Kidney (tissue), 14 donors: ENCODE data around the gene TEX14. TPM values are rescaled to one million over a fixed set of nuclear protein-coding genes. Genes with fewer than 3 reads are reported as not detected.

Experiments used
- DNase-seq, 5 donors: peaks; one replicate each; pipeline ENCODE4 v3.0.0-alpha.2; 2013 to 2020
- FAIRE-seq: peaks from 2 replicates; lab custom pipeline; 2012; peaks lifted over from hg19 to GRCh38; lab: Jason Lieb, UNC
- H3K27ac ChIP-seq, 2 donors: one replicate each; pipeline ENCODE4 v1.7.0; 2013; ENCODE audit warnings: low read depth in 2 of 2, low read length in 2 of 2, inconsistent platforms in 1 of 2
- H3K27me3 ChIP-seq: one replicate; pipeline ENCODE4 v1.7.1; 2013; ENCODE audit warnings: low read length, inconsistent platforms; ENCODE audit not compliant: control insufficient read depth, insufficient read depth
- H3K36me3 ChIP-seq, 3 donors: one replicate each; pipeline versions ENCODE4 v1.7.0 to v1.7.1; 2013; ENCODE audit warnings: low read length in 3 of 3, control low read depth in 1 of 3, inconsistent platforms in 1 of 3; ENCODE audit not compliant: insufficient read depth in 3 of 3, control insufficient read depth in 2 of 3
- H3K4me1 ChIP-seq, 3 donors: one replicate each; pipeline versions ENCODE4 v1.7.0 to v1.7.1; 2013; ENCODE audit warnings: low read length in 3 of 3, inconsistent platforms in 1 of 3, low read depth in 1 of 3; ENCODE audit not compliant: control insufficient read depth in 2 of 3, insufficient read depth in 2 of 3
- H3K4me3 ChIP-seq, 3 donors: one replicate each; pipeline versions ENCODE4 v1.7.0 to v1.8.1; 2013; ENCODE audit warnings: low read length in 3 of 3, control low read depth in 1 of 3, inconsistent platforms in 1 of 3
- H3K9ac ChIP-seq, 3 donors: one replicate each; pipeline versions ENCODE4 v1.7.0 to v1.7.1; 2013; ENCODE audit warnings: low read length in 3 of 3, control low read depth in 1 of 3, inconsistent platforms in 1 of 3
- H3K9me3 ChIP-seq, 3 donors: one replicate each; pipeline versions ENCODE4 v1.7.0 to v1.7.1; 2013; ENCODE audit warnings: low read length in 3 of 3, control low read depth in 1 of 3, inconsistent platforms in 1 of 3; ENCODE audit not compliant: control insufficient read depth in 2 of 3, insufficient read depth in 1 of 3
- CTCF ChIP-seq: IDR thresholded peaks from 3 replicates; pipeline ENCODE4 v1.5.1; 2012; ENCODE audit warnings: mild to moderate bottlenecking, moderate library complexity, borderline replicate concordance; ENCODE audit not compliant: insufficient read depth; ENCODE audit errors: extremely low read depth
- intact Hi-C: fragments of 100-400 bp; cut with DNase I; formaldehyde crosslinking; loops from one replicate; pipeline ENCODE4 v1.11.1; 2022
- polyA plus RNA-seq: library from polyadenylated mRNA; stranded (reverse); fragments of 350-450 nt; fragmentation: Illumina TruSeq; extraction: RNeasy Lipid Tissue Mini Kit (QIAGEN cat#74804); gene quantifications from one replicate; pipeline ENCODE4 v1.2.3, GENCODE V29; 2014; ENCODE audit warnings: low read depth, low replicate concordance; ENCODE audit not compliant: insufficient read depth
- total RNA-seq: library from RNA; stranded (reverse); fragmentation: NEBNext Ultra II Directional; extraction: Animal tissue kit (Norgen Biotek cat#: 25700); gene quantifications from one replicate; pipeline ENCODE4 v1.2.1, GENCODE V29; 2021
- donor health status: control.
- donor health status: control.
- donor health status: control.
- donor health status: control.
- donor health status: control.
- donor health status: DM: yes; HTN: yes; CAD: no.
- donor health status: Normal renal cell carcinoma (clear cell type).

Gene TEX14
- total and polyA plus RNA-seq, 2 donors from 2014 or later: 0.09 to 0.22 TPM

DNA sequence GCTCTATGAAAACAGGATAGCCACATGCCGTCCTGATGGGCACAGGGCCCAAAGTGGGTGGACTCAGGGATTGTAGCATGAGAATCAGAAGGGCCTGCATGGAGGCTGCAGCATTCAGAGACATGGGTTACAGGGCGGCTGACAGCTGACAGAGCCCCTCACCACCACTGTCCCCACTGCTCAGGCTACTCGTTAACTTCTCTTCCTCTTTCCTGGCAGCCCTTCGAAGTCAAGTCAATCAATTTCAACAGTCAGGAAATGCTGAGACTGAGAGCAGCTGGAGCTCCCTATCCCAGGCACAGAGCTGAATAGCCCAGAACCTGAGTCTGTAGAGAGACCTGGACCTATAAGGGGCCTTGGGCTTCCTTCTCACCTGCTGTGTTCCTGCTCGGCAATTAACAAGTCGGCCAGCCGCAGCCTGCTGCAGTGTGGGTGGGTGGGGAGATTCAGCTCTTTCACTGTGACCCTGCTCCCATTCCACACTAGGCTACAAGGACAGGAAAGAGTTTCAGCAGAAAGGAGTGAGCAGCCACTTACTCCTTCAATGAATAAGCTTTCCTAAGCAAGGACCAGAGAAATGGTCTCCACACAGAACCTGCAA lies 76.9 kb downstream of the TEX14 start:
- Histone ChIP-seq H3K9me3 (no peaks in the 10 kb centered on the region), H3K4me3 (no peak overlapping the region), H3K27me3 (no peaks in the 10 kb centered on the region), H3K36me3 (no peaks in the 10 kb centered on the region), H3K9ac (no peak overlapping the region), H3K27ac (no peak overlapping the region), H3K4me1 (peaks cover 0 to 2% (median 0%) of the 10 kb centered on the region in 3 donors)
- intact Hi-C loops: no loop called here
- DNase-seq (peak in 1 of 5 donors; percentile 16), FAIRE-seq (no peak)
- TF ChIP-seq CTCF: no peak

DNA sequence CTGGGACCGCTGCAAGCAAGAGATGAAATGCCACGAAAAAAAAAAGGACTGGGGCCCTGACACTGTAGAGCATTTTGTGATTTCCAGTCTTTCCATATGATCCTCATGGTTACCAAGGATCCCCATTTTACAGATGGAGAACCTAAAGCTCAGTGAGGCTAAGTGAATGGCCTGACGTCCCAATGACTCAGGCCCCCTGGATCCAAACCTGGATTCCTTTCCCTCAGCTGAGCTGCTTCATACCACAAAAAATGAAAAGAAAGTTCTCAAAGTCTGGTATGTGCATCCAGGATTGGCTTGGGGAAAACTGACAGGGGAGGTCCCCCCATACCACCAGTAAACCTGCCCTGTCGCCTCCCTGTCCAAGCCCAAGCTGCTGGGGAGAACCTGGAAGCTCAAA lies 80.5 kb downstream of the TEX14 start:
- H3K9ac ChIP-seq: no peak overlapping the region
- H3K4me3 ChIP-seq: no peak overlapping the region
- FAIRE-seq (no peak), DNase-seq (no peak)
- TF ChIP-seq CTCF: no peak
- H3K4me1 ChIP-seq: peaks cover 0 to 2% (median 0%) of the 10 kb centered on the region in 3 donors
- no peak overlapping the region for H3K27ac ChIP-seq
- H3K27me3 ChIP-seq: no peaks in the 10 kb centered on the region
- intact Hi-C loops: no loop called here
- H3K36me3 ChIP-seq: no peaks in the 10 kb centered on the region
- H3K9me3 ChIP-seq: no peaks in the 10 kb centered on the region

DNA sequence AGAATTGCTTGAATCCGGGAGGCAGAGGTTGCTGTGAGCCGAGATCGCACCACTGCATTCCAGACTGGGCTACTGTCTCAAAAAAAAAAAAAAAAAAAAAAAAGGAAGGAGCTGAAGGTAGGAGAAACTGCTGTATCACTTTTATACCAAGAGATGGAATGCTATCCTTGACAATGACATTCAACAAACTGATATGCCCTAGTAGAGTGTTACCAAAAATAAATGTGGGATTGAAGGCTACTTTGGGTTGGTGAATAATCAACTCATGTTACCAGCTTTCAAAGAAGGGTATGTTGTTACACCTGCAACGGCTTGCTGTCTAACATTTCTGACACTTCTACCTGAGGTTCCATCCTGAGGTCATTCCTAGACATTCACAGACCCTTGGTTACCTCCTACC lies 84.9 kb downstream of the TEX14 start:
- FAIRE-seq (no peak), DNase-seq (no peak)
- intact Hi-C loops: no loop called here
- Histone ChIP-seq H3K4me1 (no peaks in the 10 kb centered on the region), H3K4me3 (no peak overlapping the region), H3K9me3 (no peaks in the 10 kb centered on the region), H3K36me3 (no peaks in the 10 kb centered on the region), H3K27ac (no peak overlapping the region), H3K9ac (no peak overlapping the region), H3K27me3 (no peaks in the 10 kb centered on the region)
- TF ChIP-seq CTCF: no peak

DNA sequence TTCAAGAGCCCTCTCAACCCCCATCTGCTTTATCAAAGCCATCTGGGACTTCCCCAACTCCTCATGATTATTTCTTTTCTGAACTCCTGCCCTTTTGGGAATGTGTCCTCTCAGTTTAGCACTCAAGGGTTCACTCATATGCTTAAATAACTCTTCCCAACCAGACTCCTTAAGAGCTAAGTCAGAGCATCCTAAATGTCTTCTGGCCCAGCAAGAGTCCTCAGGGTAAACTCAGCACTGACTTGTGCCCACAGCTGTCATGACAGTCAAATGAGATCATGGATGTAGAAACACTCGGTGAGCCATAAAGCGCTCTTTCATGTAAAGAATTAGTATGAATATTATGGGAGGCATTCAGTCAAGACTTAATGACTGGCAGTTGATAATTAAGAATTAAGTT lies 85.9 kb downstream of the TEX14 start:
- H3K27ac ChIP-seq: no peak overlapping the region
- DNase-seq: no peak
- H3K36me3 ChIP-seq: no peaks in the 10 kb centered on the region
- no peak for FAIRE-seq
- no peak overlapping the region for H3K9ac ChIP-seq
- H3K4me1 ChIP-seq: no peaks in the 10 kb centered on the region
- TF ChIP-seq CTCF: no peak
- no peaks in the 10 kb centered on the region for H3K27me3 ChIP-seq
- no peaks in the 10 kb centered on the region for H3K9me3 ChIP-seq
- intact Hi-C loops: no loop called here
- H3K4me3 ChIP-seq: no peak overlapping the region
